Nephron (organoid): ENCODE measurements around the gene GPC1.

Source experiments
- H3K27ac Mint-ChIP-seq, 3 experiments: 2 replicates each; pipeline ENCODE4 v1.8.0; 2020; ENCODE audit warnings: mixed read lengths in 3 of 3, mild to moderate bottlenecking in 2 of 3, moderate library complexity in 1 of 3
- H3K27me3 Mint-ChIP-seq: 2 replicates; pipeline ENCODE4 v1.8.0; 2021; ENCODE audit warnings: low read depth, mild to moderate bottlenecking, moderate library complexity, mixed read lengths
- H3K36me3 Mint-ChIP-seq: 2 replicates; pipeline ENCODE4 v1.8.0; 2020; ENCODE audit warnings: low read depth, mixed read lengths
- H3K4me1 Mint-ChIP-seq: 2 replicates; pipeline ENCODE4 v1.8.0; 2020; ENCODE audit warnings: mixed read lengths
- H3K4me3 Mint-ChIP-seq, 3 experiments: 2 replicates each; pipeline ENCODE4 v1.8.0; 2020; ENCODE audit warnings: mild to moderate bottlenecking in 3 of 3, mixed read lengths in 3 of 3, moderate library complexity in 2 of 3
- H3K9me3 Mint-ChIP-seq: 2 replicates; pipeline ENCODE4 v1.8.0; 2020; ENCODE audit warnings: mixed read lengths
- CTCF ChIP-seq, 3 experiments: fragments of 200-600 bp; sonication (generic); IDR thresholded peaks; one replicate each; pipeline ENCODE4 v1.5.0; 2021; ENCODE audit warnings: antibody characterized with exemption in 3 of 3; ENCODE audit not compliant: unreplicated experiment in 3 of 3

The GPC1 gene

GRCh38 chr2:240469740-240470139 lies 34.3 kb downstream of the GPC1 start:
- H3K4me1 Mint-ChIP-seq, result peaks cover 6% of the 10 kb centered on the region
- no peak overlapping the region for H3K4me3 Mint-ChIP-seq
- TF ChIP-seq CTCF (IDR thresholded peaks at IDR 0.05; ENCODE audit: unreplicated experiment in 3 of 3), result no peak
- peaks cover 16% of the 10 kb centered on the region for H3K9me3 Mint-ChIP-seq
- peak overlapping the region; percentile 21 to 31 (median 23) for H3K27ac Mint-ChIP-seq
- peaks cover 7% of the 10 kb centered on the region for H3K36me3 Mint-ChIP-seq
- peaks cover 6% of the 10 kb centered on the region for H3K27me3 Mint-ChIP-seq

GRCh38 chr2:240472078-240472790 lies 36.8 kb downstream of the GPC1 start:
- peaks cover 8% of the 10 kb centered on the region for H3K36me3 Mint-ChIP-seq
- no peak overlapping the region for H3K27ac Mint-ChIP-seq
- H3K4me1 Mint-ChIP-seq, result peaks cover 6% of the 10 kb centered on the region
- H3K27me3 Mint-ChIP-seq, result peaks cover 6% of the 10 kb centered on the region
- H3K4me3 Mint-ChIP-seq, result no peak overlapping the region
- TF ChIP-seq CTCF (IDR thresholded peaks at IDR 0.05; ENCODE audit: unreplicated experiment in 3 of 3), result no peak
- peaks cover 19% of the 10 kb centered on the region for H3K9me3 Mint-ChIP-seq

- H3K36me3 Mint-ChIP-seq, result peaks cover 8% of the 10 kb centered on the region
- H3K4me1 Mint-ChIP-seq, result peaks cover 6% of the 10 kb centered on the region
- no peak overlapping the region for H3K4me3 Mint-ChIP-seq
- H3K9me3 Mint-ChIP-seq, result peaks cover 19% of the 10 kb centered on the region
- H3K27ac Mint-ChIP-seq, result no peak overlapping the region
- H3K27me3 Mint-ChIP-seq, result peaks cover 6% of the 10 kb centered on the region
- TF ChIP-seq CTCF (IDR thresholded peaks at IDR 0.05; ENCODE audit: unreplicated experiment in 3 of 3), result no peak
Measured at GRCh38 chr2:240473211-240473610, 37.7 kb downstream of the GPC1 start.

GRCh38 chr2:240477916-240478315 lies 42.5 kb downstream of the GPC1 start:
- Mint-ChIP-seq H3K4me3 (no peak overlapping the region), H3K36me3 (peaks cover 8% of the 10 kb centered on the region), H3K27me3 (peaks cover 4% of the 10 kb centered on the region), H3K4me1 (no peaks in the 10 kb centered on the region), H3K9me3 (peaks cover 18% of the 10 kb centered on the region), H3K27ac (no peak overlapping the region)
- TF ChIP-seq CTCF (IDR thresholded peaks at IDR 0.05; ENCODE audit: unreplicated experiment in 3 of 3), result no peak

GRCh38 chr2:240478346-240479110 lies 43.1 kb downstream of the GPC1 start:
- Mint-ChIP-seq H3K36me3 (peaks cover 10% of the 10 kb centered on the region), H3K27ac (no peak overlapping the region), H3K4me1 (no peaks in the 10 kb centered on the region), H3K4me3 (no peak overlapping the region), H3K27me3 (peaks cover 4% of the 10 kb centered on the region), H3K9me3 (peaks cover 13% of the 10 kb centered on the region)
- no peak for TF ChIP-seq CTCF (IDR thresholded peaks at IDR 0.05; ENCODE audit: unreplicated experiment in 3 of 3)
